Measurements from ENCODE around the gene PSMB3.

Gene PSMB3

GRCh38 chr17:38733282-38733981, 19.1 kb upstream of the PSMB3 start:
- no peak for DNase-seq

GRCh38 chr17:38733982-38734973, 18.3 kb upstream of the PSMB3 start:
- no peak for DNase-seq

- peak in 39 of 56 donors; percentile 17 to 74 (median 36) for DNase-seq
Measured at GRCh38 chr17:38735161-38735997, 17.2 kb upstream of the PSMB3 start.

GRCh38 chr17:38738007-38738662, 14.4 kb upstream of the PSMB3 start:
- DNase-seq = no peak

GRCh38 chr17:38738686-38739085, 13.9 kb upstream of the PSMB3 start:
- no peak for DNase-seq

GRCh38 chr17:38739305-38739704, 13.2 kb upstream of the PSMB3 start:
- DNase-seq = no peak

- DNase-seq = no peak
Measured at GRCh38 chr17:38740044-38740443, 12.5 kb upstream of the PSMB3 start.

- DNase-seq = no peak
Measured at GRCh38 chr17:38740806-38741205, 11.7 kb upstream of the PSMB3 start.

- no peak for DNase-seq
Measured at GRCh38 chr17:38741461-38741860, 11.1 kb upstream of the PSMB3 start.

GRCh38 chr17:38741921-38742410, 10.6 kb upstream of the PSMB3 start:
- no peak for DNase-seq

- DNase-seq = peak in 12 of 56 donors; percentile 23 to 72 (median 36)
Measured at GRCh38 chr17:38742411-38743308, 9.9 kb upstream of the PSMB3 start.

GRCh38 chr17:38743556-38744171, 8.9 kb upstream of the PSMB3 start:
- DNase-seq = no peak

GRCh38 chr17:38745545-38745944, 7.0 kb upstream of the PSMB3 start:
- DNase-seq = peak in 1 of 56 donors; percentile 32

- no peak for DNase-seq
Measured at GRCh38 chr17:38746004-38746848, 6.3 kb upstream of the PSMB3 start.

GRCh38 chr17:38746849-38747462, 5.6 kb upstream of the PSMB3 start:
- DNase-seq = no peak

GRCh38 chr17:38747463-38748148, 4.9 kb upstream of the PSMB3 start:
- peak in 1 of 56 donors; percentile 42 for DNase-seq
